GM21360 (cell line): ENCODE measurements around the gene RPIA.
"Not testable (repeated sequence)": the region's sequence is repeated elsewhere in the genome, so short reads cannot be mapped to it uniquely, and the experiment has no call there.

Experiments
- ATAC-seq: cut with Tn5 transposase; IDR thresholded peaks from one replicate; pipeline ENCODE4 v1.9.1; 2021; ENCODE audit warnings: mild to moderate bottlenecking, moderate library complexity; ENCODE audit not compliant: unreplicated experiment

The RPIA gene

DNA sequence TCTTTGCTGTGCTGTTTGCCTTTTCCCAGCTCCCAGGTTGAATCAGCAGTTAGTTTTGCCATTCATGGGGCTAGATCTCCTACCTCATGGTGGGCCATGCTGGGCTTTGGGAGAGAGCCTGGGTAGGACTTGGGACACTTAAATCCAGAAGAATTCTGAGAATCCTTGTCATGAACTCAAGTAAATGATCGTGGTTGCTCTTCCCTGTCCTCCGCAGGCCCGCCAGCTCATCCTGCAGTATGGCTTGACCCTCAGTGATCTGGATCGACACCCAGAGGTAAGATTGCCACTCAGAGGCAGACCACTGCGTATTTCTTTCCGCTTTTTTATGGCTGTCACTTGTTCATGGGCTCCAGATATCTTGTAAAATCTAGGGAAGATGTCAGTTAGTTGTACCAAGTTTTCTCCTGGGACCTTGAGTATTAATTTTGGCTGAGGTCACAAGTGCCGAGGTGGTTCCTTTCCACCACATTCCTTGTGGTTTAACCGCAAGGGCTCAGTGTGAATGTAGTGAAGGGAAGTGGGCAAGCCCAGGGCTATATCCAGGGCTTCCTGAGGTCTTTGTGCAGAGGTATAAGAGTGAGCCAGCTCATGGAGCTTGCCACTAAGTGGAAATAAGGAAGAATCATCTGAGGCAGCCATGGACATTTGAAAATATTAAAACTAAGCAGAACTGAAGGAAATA is 37.7 kb downstream of the RPIA start:
- ATAC-seq, result no peak

DNA sequence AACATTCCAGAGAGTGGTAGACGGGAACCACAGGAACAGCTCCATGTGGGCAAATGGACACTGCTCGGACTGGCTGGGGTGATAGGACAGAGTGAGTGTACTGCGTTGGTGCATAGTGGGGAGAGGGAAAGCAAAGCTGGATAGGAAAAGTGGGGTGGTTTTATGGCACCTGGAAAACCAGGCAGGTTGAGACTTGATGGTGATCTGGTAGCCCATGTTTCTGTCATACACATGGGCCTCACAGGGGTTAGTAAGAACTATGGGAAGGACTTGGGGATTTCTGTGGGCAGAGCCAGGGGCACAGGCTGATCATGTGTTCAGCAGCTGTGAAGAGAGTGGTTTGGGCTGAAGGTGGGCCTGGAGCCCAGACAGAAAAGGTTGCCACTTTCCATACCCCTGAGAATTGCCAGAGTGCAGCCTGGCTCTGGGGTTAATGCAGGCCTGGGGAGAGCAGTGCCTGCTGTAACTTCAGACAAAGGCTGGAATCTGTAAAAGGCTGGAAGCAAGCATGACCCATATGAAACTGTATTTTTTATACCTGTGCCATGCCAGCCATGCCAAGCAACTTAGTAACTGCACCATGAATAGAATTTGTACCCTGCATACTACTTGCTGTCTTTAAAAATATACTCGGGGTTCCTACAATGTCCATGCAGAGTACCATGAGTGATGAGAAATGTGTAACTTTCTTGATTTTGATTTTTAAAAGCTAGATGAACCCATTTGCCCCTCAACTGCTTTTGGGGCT is 41.9 kb downstream of the RPIA start:
- no peak for ATAC-seq

GRCh38 chr2:88735133-88735532 is 43.7 kb downstream of the RPIA start:
- no peak for ATAC-seq

GRCh38 chr2:88735853-88736252 is 44.4 kb downstream of the RPIA start:
- ATAC-seq, result no peak

GRCh38 chr2:88736437-88736836 is 45.0 kb downstream of the RPIA start:
- ATAC-seq, result no peak

DNA sequence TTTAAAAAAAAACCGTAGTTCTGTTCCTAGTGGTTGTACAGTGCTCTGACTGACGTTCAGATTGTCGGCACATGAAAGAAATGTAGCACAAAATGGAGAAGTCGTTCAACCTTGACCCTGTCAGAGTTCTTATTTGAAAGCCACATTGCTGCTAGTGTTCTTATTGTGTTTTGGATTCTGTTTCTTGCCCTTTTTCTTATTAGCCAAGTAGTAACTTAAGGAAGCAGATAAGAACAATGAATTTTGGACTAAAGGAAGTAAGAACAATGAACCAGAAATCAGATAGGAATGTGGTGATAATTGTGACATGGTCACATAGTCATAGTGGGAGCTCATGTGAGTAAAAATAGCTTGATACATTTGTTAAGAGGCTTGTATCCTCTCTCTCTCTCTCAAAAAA is 45.9 kb downstream of the RPIA start:
- no peak for ATAC-seq

DNA sequence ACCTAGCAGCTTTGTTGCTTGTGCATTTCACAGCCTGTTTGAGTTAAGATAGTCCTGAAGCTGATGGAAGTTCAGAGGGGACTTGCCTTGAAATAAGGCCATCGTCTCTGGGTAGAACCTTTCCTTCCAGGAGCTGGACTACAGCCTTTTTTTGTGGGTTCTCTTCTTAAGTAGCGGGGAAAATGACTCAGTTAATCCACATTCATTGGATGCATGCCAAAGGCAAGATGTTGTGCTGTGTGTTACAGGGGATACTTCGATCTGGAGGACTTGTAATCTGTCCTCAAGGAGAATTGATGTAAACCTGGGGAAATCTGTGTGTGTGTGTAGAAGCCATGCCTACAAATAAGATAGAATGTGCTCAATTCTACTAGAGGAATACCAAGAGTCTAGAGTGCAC is 46.8 kb downstream of the RPIA start:
- no peak for ATAC-seq

DNA sequence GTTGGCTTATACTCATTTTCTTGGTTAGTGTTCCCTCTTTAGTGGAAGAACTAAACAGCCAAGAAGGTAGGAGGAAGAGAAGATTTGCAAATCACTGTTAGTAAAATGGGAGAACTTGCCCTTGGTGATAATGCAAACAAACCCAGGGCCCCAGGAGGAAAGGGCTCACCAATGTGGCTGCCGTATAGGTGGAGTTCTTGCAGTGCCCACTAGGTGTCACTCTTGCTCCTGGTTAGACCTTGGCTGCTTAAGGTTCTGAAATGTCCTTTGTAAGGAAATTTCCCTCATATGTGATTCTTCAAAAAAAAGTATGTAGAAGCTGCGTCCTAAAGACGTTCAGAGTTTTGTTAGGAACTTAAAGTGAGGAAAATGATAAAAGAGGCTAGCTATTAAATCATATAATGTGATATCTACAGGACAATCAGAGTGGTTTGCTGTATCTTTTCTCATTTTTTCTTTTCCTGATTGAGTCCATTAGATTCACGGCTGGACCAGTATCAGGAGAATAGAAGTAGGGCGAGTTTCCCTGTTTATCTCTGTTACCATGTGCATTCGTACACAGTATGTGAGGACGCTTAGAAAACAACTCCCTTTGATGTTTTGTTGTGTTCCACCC is 48.6 kb downstream of the RPIA start:
- ATAC-seq, result peak; percentile 66

- no peak for ATAC-seq
These were observed 55.5 kb downstream of the RPIA start for GRCh38 chr2:88746929-88747490.

DNA sequence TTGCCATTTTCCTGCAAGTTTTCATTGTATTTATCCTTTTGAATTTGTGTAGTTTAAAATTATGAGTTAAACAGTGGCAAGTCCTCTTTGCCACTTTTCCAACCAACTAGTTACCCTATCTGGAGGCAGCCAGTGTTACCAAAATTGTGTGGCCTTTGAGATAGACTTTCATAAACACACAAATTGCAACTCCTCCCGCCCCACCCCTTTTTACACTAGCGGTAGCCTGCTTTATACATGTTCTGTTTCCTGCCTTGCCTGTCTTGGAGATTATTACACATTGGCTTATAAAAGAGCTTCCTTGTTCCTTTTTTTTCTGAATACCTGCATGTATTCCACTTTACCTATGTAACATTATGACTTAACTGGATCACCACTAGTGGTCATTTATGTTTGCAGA is 56.5 kb downstream of the RPIA start:
- no peak for ATAC-seq

DNA sequence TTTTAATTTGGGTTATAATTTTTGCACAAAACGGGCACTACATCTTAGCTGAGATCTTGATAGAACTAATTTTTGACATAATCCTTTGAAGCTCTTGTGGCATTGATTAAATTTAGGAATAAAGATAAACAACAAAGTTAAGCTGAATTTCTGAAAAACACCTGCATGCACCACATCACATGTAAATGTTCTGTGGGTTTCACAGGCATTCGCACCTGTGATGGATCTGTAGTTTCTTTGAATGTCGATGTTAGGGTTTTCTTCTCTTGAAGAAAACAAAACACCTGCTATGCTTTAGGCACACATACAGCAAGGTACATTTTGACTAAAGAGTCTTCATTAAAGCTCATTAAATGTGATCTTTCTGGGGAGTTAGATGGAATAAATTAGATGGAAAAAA is 60.3 kb downstream of the RPIA start:
- ATAC-seq, result no peak

- peak; percentile 89 for ATAC-seq
These were observed 62.5 kb downstream of the RPIA start for GRCh38 chr2:88753833-88754584.

DNA sequence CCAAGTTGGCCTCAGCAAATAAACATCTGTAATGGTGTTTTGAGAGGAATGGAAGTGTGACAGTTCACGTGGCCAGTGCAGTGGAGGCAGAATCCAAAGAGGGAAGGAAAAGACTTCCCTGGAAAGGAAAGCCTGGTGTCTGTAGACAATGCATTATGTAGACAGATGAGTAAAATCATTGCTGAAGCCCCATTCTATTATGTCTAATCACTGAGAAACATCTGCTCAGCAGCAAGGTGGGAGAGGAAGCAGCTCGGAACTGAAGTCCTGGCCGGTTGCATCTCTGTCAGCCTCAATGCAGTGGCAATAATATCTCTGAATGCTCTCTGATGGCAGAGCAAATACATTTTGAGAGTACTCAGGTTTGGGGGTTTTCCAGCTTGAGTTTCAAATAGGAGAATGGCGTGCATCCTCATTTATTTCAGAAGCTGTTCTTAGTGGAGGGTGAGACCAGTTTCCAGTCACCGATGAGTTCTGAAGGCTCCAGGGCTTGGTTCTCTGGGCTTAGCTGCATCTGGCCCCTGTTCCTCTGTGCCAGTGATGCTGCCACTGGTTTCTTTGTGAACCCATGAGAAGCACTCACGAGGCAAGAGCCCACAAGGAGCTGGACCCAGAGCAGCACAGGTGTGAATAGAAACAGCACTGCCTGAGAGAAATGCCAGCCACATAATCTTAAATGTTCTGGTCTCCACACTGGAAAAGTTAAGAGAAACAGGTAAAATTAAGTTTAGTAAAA is 63.3 kb downstream of the RPIA start:
- ATAC-seq, result peak; percentile 41

DNA sequence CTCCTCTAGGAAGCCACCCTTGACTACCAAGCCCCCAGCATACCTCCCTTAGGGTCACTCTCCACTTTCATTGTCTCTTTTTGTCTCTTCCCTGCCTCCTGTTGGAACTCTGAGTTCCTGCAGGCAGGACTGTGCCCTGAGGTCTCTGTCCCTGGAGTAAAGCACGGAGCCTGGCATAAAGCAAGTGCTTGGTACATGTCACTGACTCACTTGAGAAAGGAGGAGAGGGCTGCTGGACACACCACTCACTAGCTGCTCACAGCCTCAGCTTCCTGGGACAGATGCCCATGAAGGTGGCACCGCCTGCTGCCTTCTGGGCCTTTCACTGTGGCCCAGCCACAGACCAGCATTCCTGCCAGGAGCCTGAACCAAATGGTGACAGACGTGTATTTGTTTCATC is 64.4 kb downstream of the RPIA start:
- ATAC-seq, result no peak

GRCh38 chr2:88757025-88757424 is 65.6 kb downstream of the RPIA start:
- ATAC-seq, result no peak

DNA sequence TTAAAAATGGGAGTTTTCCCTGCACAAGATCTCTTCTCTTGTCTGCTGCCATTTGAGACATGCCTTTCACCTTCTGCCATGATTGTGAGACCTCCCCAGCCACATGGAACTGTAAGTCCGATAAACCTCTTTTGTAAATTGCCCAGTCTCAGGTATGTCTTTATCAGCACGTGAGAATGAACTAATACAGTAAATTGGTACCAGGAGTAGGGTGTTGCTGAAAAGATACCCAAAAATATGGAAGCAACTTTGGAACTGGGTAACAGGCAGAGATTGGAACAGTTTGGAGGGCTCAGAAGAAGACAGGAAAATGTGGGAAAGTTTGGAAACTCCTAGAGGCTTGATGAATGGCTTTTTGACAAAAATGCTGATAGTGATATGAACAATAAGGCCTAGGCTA is 67.2 kb downstream of the RPIA start:
- not testable (repeated sequence) for ATAC-seq

GRCh38 chr2:88760819-88761598 is 69.5 kb downstream of the RPIA start:
- ATAC-seq, result no peak

GRCh38 chr2:88764141-88764849 is 72.8 kb downstream of the RPIA start:
- no peak for ATAC-seq

GRCh38 chr2:88764850-88765153 is 73.3 kb downstream of the RPIA start:
- ATAC-seq, result no peak
